IgD-negative memory B cell (primary cell): ENCODE results near the gene ACTG2. TPM values are rescaled to one million over a fixed set of nuclear protein-coding genes. Genes with fewer than 3 reads are reported as not detected.

ENCODE experiments used
- H3K27ac Mint-ChIP-seq, 3 donors: one replicate each; pipeline ENCODE4 v1.8.0; 2020 to 2022; ENCODE audit warnings: mild to moderate bottlenecking in 3 of 3, mixed read lengths in 3 of 3, moderate library complexity in 1 of 3
- H3K27me3 Mint-ChIP-seq: one replicate; pipeline ENCODE4 v1.8.0; 2021; ENCODE audit warnings: mixed read lengths
- H3K36me3 Mint-ChIP-seq: one replicate; pipeline ENCODE4 v1.8.0; 2020; ENCODE audit warnings: mild to moderate bottlenecking, mixed read lengths
- H3K4me1 Mint-ChIP-seq, 3 donors: one replicate each; pipeline ENCODE4 v1.8.0; 2020 to 2022; ENCODE audit warnings: mixed read lengths in 3 of 3, mild to moderate bottlenecking in 1 of 3
- H3K4me3 Mint-ChIP-seq, 4 donors: one replicate each; pipeline ENCODE4 v1.8.0; 2020 to 2022; ENCODE audit warnings: mild to moderate bottlenecking in 4 of 4, mixed read lengths in 4 of 4, moderate library complexity in 3 of 4
- H3K9me3 Mint-ChIP-seq, 3 donors: one replicate each; pipeline ENCODE4 v1.8.0; 2020 to 2021; ENCODE audit warnings: mixed read lengths in 3 of 3, mild to moderate bottlenecking in 1 of 3
- polyA plus RNA-seq: library from polyadenylated mRNA; unstranded; fragments of 300-500 nt; fragmentation: Illumina TruSeq; gene quantifications from one replicate; pipeline ENCODE4 v1.2.3, GENCODE V29; 2021

Gene ACTG2
- polyA plus RNA-seq, 1 donor from 2014 or later = not detected

DNA sequence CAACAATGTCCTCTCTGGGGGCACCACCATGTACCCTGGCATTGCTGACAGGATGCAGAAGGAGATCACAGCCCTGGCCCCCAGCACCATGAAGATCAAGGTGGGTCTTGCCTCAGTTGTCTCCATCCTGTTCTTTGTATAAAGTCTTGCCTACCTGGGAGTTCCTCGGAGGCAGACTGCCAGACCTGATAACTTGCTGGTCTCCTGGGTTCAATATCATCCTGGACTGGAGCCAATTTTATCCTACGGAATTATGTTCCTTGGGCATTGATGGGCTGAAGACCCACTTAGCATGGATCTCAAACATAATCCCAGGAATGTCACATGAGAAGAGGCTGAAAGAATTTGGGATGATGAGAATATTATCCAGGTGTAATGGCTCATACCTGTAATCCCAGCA lies 23.9 kb downstream of the ACTG2 start:
- Mint-ChIP-seq H3K27me3 (peaks cover 4% of the 10 kb centered on the region), H3K4me1 (peaks cover 0 to 2% (median 2%) of the 10 kb centered on the region in 3 donors), H3K36me3 (peaks cover 2% of the 10 kb centered on the region), H3K9me3 (no peaks in the 10 kb centered on the region), H3K4me3 (no peak overlapping the region), H3K27ac (no peak overlapping the region)

DNA sequence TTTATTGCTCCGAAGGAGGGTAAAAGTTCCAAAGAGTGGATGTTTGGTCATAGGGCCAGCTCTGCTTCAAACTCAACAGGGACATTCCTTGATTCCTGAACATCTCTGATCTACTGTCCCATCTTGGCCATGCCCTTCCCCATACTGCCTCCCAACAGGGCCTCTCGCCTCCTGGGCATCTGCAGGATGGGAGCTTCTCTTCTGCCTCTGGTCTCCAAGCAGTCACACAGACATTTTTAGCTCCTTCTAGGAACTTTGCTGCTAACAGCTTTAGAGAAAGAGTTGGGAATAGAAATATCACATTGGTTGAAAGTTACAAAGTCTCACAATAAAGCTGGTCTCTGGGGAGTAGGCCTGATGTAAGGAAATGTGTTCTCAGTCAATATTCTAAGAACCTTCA lies 24.5 kb downstream of the ACTG2 start:
- H3K9me3 Mint-ChIP-seq = no peaks in the 10 kb centered on the region
- H3K27me3 Mint-ChIP-seq = peaks cover 4% of the 10 kb centered on the region
- H3K4me3 Mint-ChIP-seq = no peak overlapping the region
- peaks cover 0 to 2% (median 2%) of the 10 kb centered on the region in 3 donors for H3K4me1 Mint-ChIP-seq
- peaks cover 2% of the 10 kb centered on the region for H3K36me3 Mint-ChIP-seq
- H3K27ac Mint-ChIP-seq = no peak overlapping the region

DNA sequence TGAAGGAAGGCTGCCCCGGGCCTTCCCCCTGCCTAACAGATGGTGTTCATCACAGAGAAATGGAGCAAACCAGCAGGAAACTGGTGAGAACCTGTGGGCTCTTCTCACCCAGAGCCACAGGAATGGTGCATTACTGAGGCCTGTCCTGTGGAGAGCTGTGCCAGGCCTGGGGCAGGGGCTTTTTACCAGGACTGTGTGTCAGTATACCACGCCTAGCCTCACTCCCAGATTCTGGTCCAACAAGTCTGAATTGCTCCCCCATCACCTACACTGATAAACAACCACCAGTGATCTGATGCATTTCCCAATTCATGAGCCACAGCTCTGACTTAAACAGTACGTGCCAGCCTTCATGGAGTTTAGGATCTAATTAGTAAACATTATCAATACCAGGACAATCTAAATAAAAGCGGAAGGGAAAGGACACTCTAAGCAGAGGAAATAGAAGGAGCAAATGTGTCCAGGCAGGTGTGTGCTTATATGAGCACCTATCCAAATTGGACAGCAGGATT lies 24.9 kb downstream of the ACTG2 start:
- peaks cover 4% of the 10 kb centered on the region for H3K27me3 Mint-ChIP-seq
- no peak overlapping the region for H3K4me3 Mint-ChIP-seq
- H3K9me3 Mint-ChIP-seq = no peaks in the 10 kb centered on the region
- H3K27ac Mint-ChIP-seq = no peak overlapping the region
- H3K4me1 Mint-ChIP-seq = peaks cover 2 to 5% (median 3%) of the 10 kb centered on the region in 3 donors
- peaks cover 2% of the 10 kb centered on the region for H3K36me3 Mint-ChIP-seq

DNA sequence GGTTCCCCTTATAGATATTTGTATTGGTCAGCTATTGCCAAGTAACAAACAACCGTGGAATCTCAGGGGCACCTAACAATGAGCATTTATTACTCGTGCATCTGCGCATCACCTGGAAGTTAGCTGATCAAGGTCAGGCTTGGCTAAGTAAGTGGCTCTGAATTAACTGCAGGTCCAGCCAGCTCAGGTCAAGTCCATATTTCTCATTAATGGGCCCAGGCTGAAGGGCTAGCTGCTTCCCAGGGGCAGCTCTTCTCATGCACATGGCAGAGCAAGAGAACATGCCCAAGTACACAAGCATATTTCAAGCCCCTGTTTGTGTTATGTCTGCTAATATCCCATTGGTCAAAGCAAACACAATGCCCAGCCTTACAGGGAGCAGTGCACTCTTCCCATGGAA lies 26.0 kb downstream of the ACTG2 start:
- Mint-ChIP-seq H3K9me3 (no peaks in the 10 kb centered on the region), H3K36me3 (peaks cover 2% of the 10 kb centered on the region), H3K4me1 (peaks cover 5 to 9% (median 7%) of the 10 kb centered on the region in 3 donors), H3K27me3 (peaks cover 4% of the 10 kb centered on the region), H3K4me3 (no peak overlapping the region), H3K27ac (no peak overlapping the region)

DNA sequence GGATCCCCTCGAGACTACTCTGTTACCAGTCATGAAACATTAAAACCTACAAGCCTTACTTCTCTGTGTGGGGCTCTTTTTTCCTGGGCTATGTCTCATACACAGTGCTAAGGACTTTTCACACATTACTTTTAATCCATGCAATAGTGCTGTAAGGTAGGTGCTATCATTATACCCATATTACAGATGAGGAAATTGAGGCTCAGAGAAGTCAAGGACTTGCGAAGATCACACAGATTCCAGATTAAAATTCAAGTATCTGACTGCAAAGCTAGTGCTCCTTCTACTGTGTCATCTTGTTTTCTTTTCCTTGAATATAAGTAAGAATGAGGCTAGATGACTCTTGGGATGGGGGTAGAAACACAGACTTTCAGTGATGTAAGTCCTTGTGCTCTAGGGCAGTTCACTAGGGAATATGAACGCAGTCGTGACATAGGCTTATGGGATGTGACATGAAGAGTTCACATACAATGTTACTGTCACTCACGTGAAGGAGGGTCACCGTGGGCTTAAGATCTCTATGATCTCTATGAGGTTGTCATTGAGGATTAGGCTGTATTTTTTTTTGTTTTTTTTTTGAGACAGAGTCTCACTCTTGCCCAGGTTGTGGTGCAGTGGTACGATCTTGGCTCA lies 26.9 kb downstream of the ACTG2 start:
- H3K27ac Mint-ChIP-seq = no peak overlapping the region
- peaks cover 2% of the 10 kb centered on the region for H3K36me3 Mint-ChIP-seq

DNA sequence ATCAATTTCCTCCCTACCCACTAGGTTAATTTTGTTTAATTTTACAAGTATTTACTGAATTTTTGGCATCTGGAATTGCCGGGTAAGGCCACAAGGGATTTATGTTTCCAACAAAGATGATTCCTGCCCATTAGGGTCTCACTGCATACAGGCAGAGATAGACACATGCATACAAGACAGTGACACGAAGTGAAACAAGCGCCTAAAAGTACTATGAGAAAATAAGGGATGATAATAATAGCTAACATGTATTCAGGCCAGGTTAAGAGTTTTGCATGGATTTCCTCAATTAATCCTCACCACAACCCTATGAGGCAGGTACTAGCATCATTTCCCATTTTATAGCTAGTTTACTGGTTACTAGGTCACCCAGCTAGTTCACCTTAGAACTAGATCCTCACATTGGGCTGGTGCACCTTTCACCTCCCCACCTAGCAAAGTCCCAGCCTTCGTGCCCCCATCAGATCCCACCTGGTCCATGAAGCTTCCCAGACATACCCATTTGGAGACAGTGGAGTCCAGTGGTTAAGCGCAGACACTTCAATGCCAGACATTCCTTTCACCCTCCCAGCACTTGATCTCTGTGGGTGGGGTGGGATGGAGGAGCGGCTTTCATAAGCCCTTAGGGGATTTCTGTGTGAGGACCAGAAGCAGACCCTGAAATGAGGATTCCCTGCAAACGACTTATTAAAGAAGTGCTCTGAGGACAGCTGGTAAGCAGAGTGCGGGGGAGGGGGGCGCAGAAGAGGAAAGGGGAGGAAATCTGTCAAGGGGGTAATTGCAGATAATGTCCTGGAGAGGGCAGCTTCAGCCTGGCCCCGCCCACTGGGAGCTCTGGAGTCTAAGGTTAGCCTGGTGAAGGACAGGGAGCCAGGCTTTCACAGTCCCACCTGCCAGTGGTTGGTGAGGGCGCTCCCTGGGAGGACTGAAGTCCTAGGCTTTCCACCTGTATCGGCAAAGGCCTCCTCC lies 28.1 kb downstream of the ACTG2 start:
- H3K4me3 Mint-ChIP-seq = peak overlapping the region in 1 of 4 donors; percentile 36
- H3K27me3 Mint-ChIP-seq = peaks cover 4% of the 10 kb centered on the region
- H3K9me3 Mint-ChIP-seq = peaks cover 0 to 2% (median 0%) of the 10 kb centered on the region in 3 donors
- H3K36me3 Mint-ChIP-seq = peaks cover 2% of the 10 kb centered on the region
- H3K27ac Mint-ChIP-seq = no peak overlapping the region
- H3K4me1 Mint-ChIP-seq = peaks cover 7 to 12% (median 7%) of the 10 kb centered on the region in 3 donors

More for the DNA sequence above, 26.9 kb downstream of the ACTG2 start:
- Mint-ChIP-seq H3K27me3 (peaks cover 4% of the 10 kb centered on the region), H3K4me3 (no peak overlapping the region), H3K9me3 (peaks cover 0 to 2% (median 0%) of the 10 kb centered on the region in 3 donors), H3K4me1 (peaks cover 5 to 9% (median 7%) of the 10 kb centered on the region in 3 donors)

DNA sequence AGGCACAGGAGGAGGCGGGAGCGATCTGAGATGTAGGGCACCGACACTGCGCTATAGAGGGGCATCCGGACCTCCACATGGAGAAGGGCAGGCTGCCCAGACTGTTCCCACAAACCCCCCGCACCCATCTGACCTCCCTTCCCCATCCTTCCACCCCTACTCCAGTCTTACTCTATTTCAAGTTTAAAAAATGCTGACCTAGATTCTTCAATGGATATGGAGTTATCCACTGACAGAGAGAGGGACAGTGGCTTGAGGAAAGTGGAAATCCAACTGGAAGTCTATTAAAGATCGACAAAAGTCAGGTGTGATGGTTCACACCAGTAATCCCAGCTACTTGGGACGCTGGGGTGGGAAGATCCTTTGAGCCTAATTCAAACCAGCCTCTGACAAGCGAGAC lies 28.8 kb downstream of the ACTG2 start:
- Mint-ChIP-seq H3K36me3 (no peaks in the 10 kb centered on the region), H3K27me3 (peaks cover 4% of the 10 kb centered on the region), H3K4me3 (no peak overlapping the region), H3K27ac (no peak overlapping the region), H3K9me3 (peaks cover 0 to 2% (median 0%) of the 10 kb centered on the region in 3 donors), H3K4me1 (peaks cover 10 to 17% (median 10%) of the 10 kb centered on the region in 3 donors)

DNA sequence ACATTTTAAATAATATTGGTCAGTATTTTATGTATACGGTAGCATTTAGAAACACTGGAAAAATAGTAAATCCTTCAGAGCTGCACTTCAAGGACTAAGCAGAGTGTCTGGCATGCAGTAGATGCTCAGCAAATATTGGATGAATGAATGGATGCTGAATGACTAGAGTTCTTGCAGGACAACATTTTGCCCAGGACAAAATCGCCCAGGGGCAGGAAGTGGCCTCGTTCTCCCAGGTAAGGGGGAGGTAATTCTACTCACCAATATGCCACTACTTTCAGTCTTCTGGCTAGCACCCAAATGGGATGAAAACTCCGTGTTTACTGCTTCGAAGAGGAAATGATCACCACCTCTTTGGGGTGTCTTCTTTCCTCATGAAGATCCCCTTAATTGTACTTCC lies 29.9 kb downstream of the ACTG2 start:
- H3K27ac Mint-ChIP-seq = peak overlapping the region in 1 of 3 donors; percentile 74
- no peaks in the 10 kb centered on the region for H3K36me3 Mint-ChIP-seq
- peaks cover 4% of the 10 kb centered on the region for H3K27me3 Mint-ChIP-seq
- peaks cover 0 to 2% (median 0%) of the 10 kb centered on the region in 3 donors for H3K9me3 Mint-ChIP-seq
- H3K4me1 Mint-ChIP-seq = peaks cover 10 to 19% (median 13%) of the 10 kb centered on the region in 3 donors
- peak overlapping the region in 1 of 4 donors; percentile 28 for H3K4me3 Mint-ChIP-seq

DNA sequence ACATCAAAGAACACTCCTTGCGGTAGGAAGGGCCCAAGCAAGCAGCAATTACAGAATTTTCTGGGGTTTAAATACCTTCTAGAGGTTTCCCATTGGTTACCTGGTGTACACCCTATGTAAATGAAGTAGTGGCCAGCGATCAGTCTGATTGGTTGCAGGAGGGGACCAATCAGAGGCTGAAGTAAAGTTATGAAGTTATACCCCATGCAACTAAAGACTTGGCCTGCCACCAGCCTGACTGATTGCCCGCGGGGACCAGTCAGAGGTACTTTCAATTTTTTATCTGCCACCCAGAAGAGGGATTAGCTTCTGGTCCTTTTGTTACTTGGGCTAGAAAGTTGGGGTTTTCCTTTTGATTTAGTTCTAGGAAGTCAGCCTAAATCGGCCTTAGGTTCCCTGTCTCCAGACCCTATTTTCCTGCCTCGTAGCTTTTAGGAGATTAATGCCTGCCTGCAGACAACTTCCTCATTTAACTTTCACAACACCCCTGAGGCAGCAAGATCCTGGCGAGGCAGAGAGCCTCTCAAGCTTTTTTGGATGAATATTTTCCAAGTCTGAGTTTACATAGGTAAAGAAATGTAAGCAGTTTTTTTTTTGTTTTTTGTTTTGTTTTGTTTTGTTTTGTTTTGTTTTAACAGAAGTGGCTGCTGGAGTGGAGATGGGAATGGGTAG lies 32.4 kb downstream of the ACTG2 start:
- Mint-ChIP-seq H3K27me3 (no peaks in the 10 kb centered on the region), H3K4me3 (peak overlapping the region in 3 of 4 donors; percentile 4 to 72 (median 68)), H3K36me3 (no peaks in the 10 kb centered on the region), H3K27ac (peak overlapping the region; percentile 27 to 58 (median 31)), H3K9me3 (peaks cover 0 to 2% (median 0%) of the 10 kb centered on the region in 3 donors), H3K4me1 (peaks cover 27 to 41% (median 36%) of the 10 kb centered on the region in 3 donors)

DNA sequence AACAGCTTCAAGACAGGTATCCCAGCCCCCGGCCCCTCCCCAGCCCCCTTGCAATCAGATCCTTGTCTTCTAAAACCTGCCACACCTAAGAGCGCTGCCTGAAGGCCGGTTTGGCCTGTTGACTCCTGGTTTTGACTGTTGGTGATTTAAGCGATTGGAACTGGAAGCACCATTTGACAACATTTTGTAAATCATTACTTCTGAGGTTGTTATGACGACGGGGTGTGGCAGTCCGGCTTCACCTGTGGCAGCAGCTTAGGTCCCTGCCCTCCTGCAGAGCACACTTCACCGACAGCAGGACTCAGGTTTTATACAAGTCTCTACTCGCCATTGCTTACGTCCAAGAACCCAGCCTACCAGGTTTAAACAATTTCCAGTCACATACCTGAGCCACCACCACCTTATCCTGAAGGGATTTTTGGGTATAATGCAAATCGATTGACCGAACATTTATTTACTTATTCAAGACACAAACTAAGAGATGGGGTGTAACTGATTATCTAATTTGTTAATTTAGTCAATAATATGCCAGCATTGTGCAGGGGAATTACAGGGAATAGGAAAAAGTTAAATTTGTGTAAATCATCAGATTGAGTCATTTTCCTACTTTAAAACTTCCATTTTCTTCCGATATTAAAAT lies 33.2 kb downstream of the ACTG2 start:
- Mint-ChIP-seq H3K4me1 (peaks cover 30 to 43% (median 37%) of the 10 kb centered on the region in 3 donors), H3K36me3 (no peaks in the 10 kb centered on the region), H3K27ac (peak overlapping the region; percentile 83 to 97 (median 85)), H3K9me3 (peaks cover 0 to 2% (median 0%) of the 10 kb centered on the region in 3 donors), H3K4me3 (peak overlapping the region; percentile 68 to 94 (median 86)), H3K27me3 (no peaks in the 10 kb centered on the region)

DNA sequence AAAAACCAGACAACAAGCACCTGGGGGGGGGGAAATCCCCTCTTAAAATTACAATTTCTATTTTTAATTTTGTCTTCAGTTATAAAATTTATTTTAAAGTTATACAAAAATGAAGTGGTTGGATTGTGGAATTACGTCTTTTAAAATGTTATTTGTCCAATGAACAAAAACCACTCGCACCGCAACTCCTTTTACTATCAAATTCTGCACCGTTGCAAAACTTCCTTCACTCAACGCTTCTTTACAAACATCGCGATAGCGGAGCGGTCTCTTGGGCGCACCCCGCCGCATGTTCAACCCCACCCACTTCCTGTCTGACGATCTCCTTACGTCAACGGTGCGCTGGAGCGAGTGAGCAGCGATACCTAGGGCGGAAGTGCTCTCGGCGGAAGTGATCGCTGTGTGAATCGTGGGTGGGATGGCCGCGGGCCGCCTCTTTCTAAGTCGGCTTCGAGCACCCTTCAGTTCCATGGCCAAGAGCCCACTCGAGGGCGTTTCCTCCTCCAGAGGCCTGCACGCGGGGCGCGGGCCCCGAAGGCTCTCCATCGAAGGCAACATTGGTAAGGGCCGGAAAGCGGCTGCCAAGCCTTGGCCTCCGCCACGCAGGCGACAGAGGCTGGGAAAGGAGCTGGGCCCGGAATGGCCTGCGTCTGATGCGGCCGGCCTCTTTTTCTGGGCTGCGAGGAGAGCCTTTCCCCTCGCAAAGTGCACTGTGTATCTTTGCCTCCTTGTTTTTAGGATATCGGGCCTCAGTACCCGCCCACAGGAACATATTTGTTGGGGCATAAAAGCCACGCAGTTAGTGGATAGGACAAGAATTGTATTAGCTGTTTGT lies 33.9 kb downstream of the ACTG2 start, which contains the start of gene DGUOK:
DGUOK (plus strand) TSS at position 388 of the 835 bp plus-strand sequence; CDS start at position 419, 31 bp downstream.
- Mint-ChIP-seq H3K4me1 (peaks cover 31 to 49% (median 41%) of the 10 kb centered on the region in 3 donors), H3K36me3 (peaks cover 2% of the 10 kb centered on the region), H3K9me3 (peaks cover 0 to 2% (median 0%) of the 10 kb centered on the region in 3 donors), H3K27ac (peak within 1 kb of the TSS; percentile 85 to 99 (median 97)), H3K4me3 (peak within 1 kb of the TSS; percentile 68 to 95 (median 92)), H3K27me3 (no peaks in the 10 kb centered on the region)

DNA sequence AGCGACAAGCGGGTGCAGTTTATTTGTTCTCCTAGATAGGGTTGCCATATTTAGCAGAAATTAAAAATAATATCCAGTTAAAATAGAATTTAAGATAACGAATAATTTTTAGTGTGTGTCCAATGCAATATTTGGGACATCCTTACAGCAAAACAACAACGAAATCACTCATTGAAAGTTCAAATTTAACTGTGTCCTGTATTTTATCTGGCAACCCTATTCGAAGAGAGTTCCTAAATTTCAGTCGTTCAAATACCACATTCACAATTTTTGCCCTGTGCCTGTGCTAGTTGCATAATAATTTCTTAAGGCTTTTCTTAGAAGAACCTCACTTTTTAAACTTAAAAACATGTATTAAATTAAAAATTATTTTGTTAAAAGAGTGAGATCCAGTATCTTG lies 34.5 kb downstream of the ACTG2 start:
- peaks cover 0 to 2% (median 0%) of the 10 kb centered on the region in 3 donors for H3K9me3 Mint-ChIP-seq
- H3K27ac Mint-ChIP-seq = peak overlapping the region; percentile 85 to 99 (median 97)
- H3K36me3 Mint-ChIP-seq = peaks cover 2% of the 10 kb centered on the region
- peaks cover 33 to 55% (median 42%) of the 10 kb centered on the region in 3 donors for H3K4me1 Mint-ChIP-seq
- H3K27me3 Mint-ChIP-seq = no peaks in the 10 kb centered on the region
- peak overlapping the region; percentile 68 to 95 (median 92) for H3K4me3 Mint-ChIP-seq

DNA sequence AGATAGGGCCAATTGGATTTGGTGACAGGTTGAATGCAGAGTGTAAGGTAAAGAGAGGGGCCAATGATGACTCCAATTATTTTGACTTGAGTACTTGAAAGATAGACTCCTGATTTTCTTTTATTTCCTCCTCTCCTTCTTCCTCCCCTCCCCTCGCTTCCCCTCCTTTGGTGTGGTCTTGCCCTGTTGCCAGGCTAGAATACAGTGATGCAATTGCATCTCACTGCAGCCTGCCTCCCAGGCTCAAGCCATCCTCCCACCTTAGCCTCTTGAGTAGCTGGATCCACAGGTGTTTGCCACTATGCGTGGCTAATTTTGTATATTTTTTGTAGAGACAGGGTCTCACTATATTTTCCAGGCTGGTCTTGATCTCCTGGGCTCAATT lies 36.1 kb downstream of the ACTG2 start:
- Mint-ChIP-seq H3K9me3 (peaks cover 0 to 2% (median 0%) of the 10 kb centered on the region in 3 donors), H3K27ac (peak overlapping the region; percentile 57 to 83 (median 71)), H3K36me3 (peaks cover 2% of the 10 kb centered on the region), H3K4me3 (peak overlapping the region; percentile 41 to 87 (median 81)), H3K4me1 (peaks cover 35 to 55% (median 43%) of the 10 kb centered on the region in 3 donors), H3K27me3 (no peaks in the 10 kb centered on the region)
